SK-N-SH (cell line): ENCODE measurements around the gene IRGC. TPM values are rescaled to one million over a fixed set of nuclear protein-coding genes. Genes with fewer than 3 reads are reported as not detected.

Experiments
- CTCF ChIA-PET: fragments of 300-600, 350-600 bp; formaldehyde crosslinking; extraction: SDS; loops from one replicate; lab custom pipeline; 2021; lab: Yijun Ruan, JAX
- POLR2A ChIA-PET: fragments of 350-600 bp; sonication (Branson Sonifier 250); formaldehyde crosslinking; extraction: SDS; loops from one replicate; lab custom pipeline; 2020; ENCODE audit warnings: antibody characterized with exemption, inconsistent platforms; lab: Yijun Ruan, JAX
- DNase-seq: peaks from one replicate; pipeline ENCODE4 v3.0.0; 2012
- H2AFZ ChIP-seq: fragments of 200-600 bp; sonication (generic); 2 replicates; pipeline ENCODE4 v1.8.1; 2016; ENCODE audit warnings: antibody characterized with exemption, mild to moderate bottlenecking, low read depth
- H3F3A ChIP-seq: fragments of 200-600 bp; sonication (generic); replicated peaks from 2 replicates; pipeline ENCODE3; 2016; ENCODE audit warnings: antibody characterized with exemption, mild to moderate bottlenecking; ENCODE audit not compliant: insufficient read depth
- H3K27ac ChIP-seq, 2 experiments: fragments of 200-500 bp in 1 of 2; fragments of 200-600 bp in 1 of 2; sonication (Bioruptor generic) in 1 of 2; sonication (generic), shearing (Covaris generic) in 1 of 2; 2 replicates each; pipeline versions ENCODE4 v1.5.1 to v1.6.1; 2014 to 2016; ENCODE audit warnings: low read depth in 2 of 2, inconsistent platforms in 1 of 2, low read length in 1 of 2, mild to moderate bottlenecking in 1 of 2, mixed read lengths in 1 of 2
- H3K27me3 ChIP-seq: fragments of 200-600 bp; sonication (generic), shearing (Covaris generic); 2 replicates; pipeline ENCODE4 v1.6.1; 2016; ENCODE audit warnings: mixed run types; ENCODE audit not compliant: insufficient read depth
- H3K36me3 ChIP-seq, 2 experiments: fragments of 200-500 bp in 1 of 2; fragments of 200-600 bp in 1 of 2; sonication (Bioruptor generic) in 1 of 2; sonication (generic) in 1 of 2; replicated peaks in 1 of 2; 2 replicates each; pipeline versions ENCODE3 to v1.5.1; 2014 to 2016; ENCODE audit warnings: low read length in 1 of 2, mild to moderate bottlenecking in 1 of 2; ENCODE audit not compliant: insufficient read depth in 2 of 2, control insufficient read depth in 1 of 2
- H3K4me1 ChIP-seq, 2 experiments: fragments of 200-500 bp in 1 of 2; fragments of 200-600 bp in 1 of 2; sonication (Bioruptor generic) in 1 of 2; sonication (generic), shearing (Covaris generic) in 1 of 2; 2 replicates each; pipeline versions ENCODE4 v1.5.1 to v1.6.1; 2014 to 2016; ENCODE audit warnings: low read depth in 1 of 2, low read length in 1 of 2, mixed run types in 1 of 2; ENCODE audit not compliant: insufficient read depth in 2 of 2, control insufficient read depth in 1 of 2
- H3K4me2 ChIP-seq: fragments of 200-600 bp; sonication (generic), shearing (Covaris generic); 2 replicates; pipeline ENCODE4 v1.6.1; 2017; ENCODE audit warnings: mixed run types
- H3K4me3 ChIP-seq, 2 experiments: fragments of 200-500 bp in 1 of 2; fragments of 200-600 bp in 1 of 2; sonication (Bioruptor generic) in 1 of 2; sonication (generic), shearing (Covaris generic) in 1 of 2; 2 replicates each; pipeline versions ENCODE4 v1.5.1 to v1.8.1; 2014 to 2016; ENCODE audit warnings: low read depth in 2 of 2, inconsistent platforms in 1 of 2, low read length in 1 of 2, mild to moderate bottlenecking in 1 of 2, mixed read lengths in 1 of 2, moderate library complexity in 1 of 2
- H3K79me2 ChIP-seq: fragments of 200-600 bp; sonication (generic); 2 replicates; pipeline ENCODE4 v1.8.1; 2017; ENCODE audit warnings: mild to moderate bottlenecking; ENCODE audit not compliant: insufficient read depth
- H3K9ac ChIP-seq: fragments of 200-600 bp; sonication (generic); 2 replicates; pipeline ENCODE4 v1.6.1; 2017; ENCODE audit warnings: mixed run types
- H3K9me2 ChIP-seq: fragments of 200-600 bp; sonication (generic); 2 replicates; pipeline ENCODE4 v1.6.1; 2017; ENCODE audit warnings: mixed run types
- H3K9me3 ChIP-seq: fragments of 200-600 bp; sonication (generic); 2 replicates; pipeline ENCODE4 v1.6.1; 2017; ENCODE audit warnings: mixed run types, mild to moderate bottlenecking, moderate library complexity
- H4K20me1 ChIP-seq: fragments of 200-600 bp; sonication (generic); 2 replicates; pipeline ENCODE4 v1.6.1; 2017; ENCODE audit warnings: mild to moderate bottlenecking, mixed run types; ENCODE audit not compliant: insufficient read depth
- ELF1 ChIP-seq: IDR thresholded peaks from 2 replicates; pipeline ENCODE4 v1.4.0; 2012
- EZH2phosphoT487 ChIP-seq: fragments of 200-600 bp; sonication (generic); IDR thresholded peaks from 2 replicates; pipeline ENCODE4 v1.6.1; 2017; ENCODE audit warnings: low read depth, mixed run types, mild to moderate bottlenecking, antibody characterized with exemption, moderate library complexity, borderline replicate concordance
- GABPA ChIP-seq: IDR thresholded peaks from 2 replicates; pipeline ENCODE4 v1.4.0; 2012; ENCODE audit warnings: low read depth, mild to moderate bottlenecking
- JUND ChIP-seq: IDR thresholded peaks from 2 replicates; pipeline ENCODE4 v1.4.0; 2012
- NRF1 ChIP-seq: IDR thresholded peaks from 2 replicates; pipeline ENCODE4 v1.6.1; 2012; ENCODE audit warnings: low read depth, mild to moderate bottlenecking, low read length
- SIN3A ChIP-seq: IDR thresholded peaks from 2 replicates; pipeline ENCODE4 v1.6.1; 2012; ENCODE audit warnings: low read depth, mild to moderate bottlenecking, low read length, moderate library complexity, borderline replicate concordance
- TEAD4 ChIP-seq: IDR thresholded peaks from 2 replicates; pipeline ENCODE4 v1.4.0; 2012; ENCODE audit warnings: mild to moderate bottlenecking, borderline replicate concordance; ENCODE audit not compliant: insufficient read depth
- YY1 ChIP-seq: IDR thresholded peaks from 2 replicates; pipeline ENCODE4 v1.4.0; 2012; ENCODE audit warnings: low read depth, mild to moderate bottlenecking
- WGBS: methylation state at CpG from one replicate; pipeline ENCODE4 v1.1.6; 2017; ENCODE audit warnings: low lambda C conversion rate; 5-methylcytosine and 5-hydroxymethylcytosine counted together
- polyA plus RNA-seq, 3 experiments: library from polyadenylated mRNA; depleted of rRNA; stranded (reverse); fragments of >200 nt; gene quantifications; 2 replicates each; pipeline ENCODE4 v1.2.3, GENCODE V29; 2012
- TF ChIP-seq, protein P1 (sequence below): IDR thresholded peaks from 2 replicates; pipeline ENCODE4 v1.4.0; 2012; ENCODE audit warnings: low read depth, borderline replicate concordance
- TF ChIP-seq, protein P2 (sequence below): fragments of 200-600 bp; sonication (generic); IDR thresholded peaks from 2 replicates; pipeline ENCODE4 v1.6.1; 2017; ENCODE audit warnings: antibody characterized with exemption, mild to moderate bottlenecking, moderate library complexity
- TF ChIP-seq, protein P3 (sequence below): fragments of 150-350 bp; IDR thresholded peaks from 2 replicates; pipeline ENCODE4 v1.6.1; 2017; ENCODE audit warnings: antibody characterized with exemption, low read length, low read depth, borderline replicate concordance
- TF ChIP-seq, protein P4 (sequence below): fragments of 150-350 bp; IDR thresholded peaks from 2 replicates; pipeline ENCODE4 v1.6.1; 2016; ENCODE audit warnings: mild to moderate bottlenecking, low read depth, low read length

IRGC gene
- polyA plus RNA-seq, 1 of the 3 experiments (the other 2 are of a cell fraction) = not detected

DNA sequence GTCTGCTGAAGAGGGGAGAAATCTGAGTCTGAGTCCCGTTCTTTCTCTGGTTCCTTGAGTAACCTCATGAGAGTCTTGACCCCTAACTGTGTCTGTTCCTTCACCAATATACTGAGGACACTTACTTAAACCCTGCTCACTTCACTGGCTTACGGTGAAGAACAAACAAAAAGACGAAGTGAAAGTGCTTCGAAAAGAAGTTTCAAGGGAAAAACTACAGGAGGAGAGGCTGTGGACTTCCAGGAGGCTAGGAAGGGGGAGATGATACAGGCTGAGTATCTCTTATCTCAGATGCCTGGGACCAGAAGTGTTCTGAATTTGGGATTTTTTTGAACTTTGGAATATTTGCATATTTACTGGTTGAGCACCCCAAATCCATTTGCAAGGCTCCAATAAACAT, 32.8 kb downstream of the IRGC start (continued):
- TF ChIP-seq, protein P1, sequence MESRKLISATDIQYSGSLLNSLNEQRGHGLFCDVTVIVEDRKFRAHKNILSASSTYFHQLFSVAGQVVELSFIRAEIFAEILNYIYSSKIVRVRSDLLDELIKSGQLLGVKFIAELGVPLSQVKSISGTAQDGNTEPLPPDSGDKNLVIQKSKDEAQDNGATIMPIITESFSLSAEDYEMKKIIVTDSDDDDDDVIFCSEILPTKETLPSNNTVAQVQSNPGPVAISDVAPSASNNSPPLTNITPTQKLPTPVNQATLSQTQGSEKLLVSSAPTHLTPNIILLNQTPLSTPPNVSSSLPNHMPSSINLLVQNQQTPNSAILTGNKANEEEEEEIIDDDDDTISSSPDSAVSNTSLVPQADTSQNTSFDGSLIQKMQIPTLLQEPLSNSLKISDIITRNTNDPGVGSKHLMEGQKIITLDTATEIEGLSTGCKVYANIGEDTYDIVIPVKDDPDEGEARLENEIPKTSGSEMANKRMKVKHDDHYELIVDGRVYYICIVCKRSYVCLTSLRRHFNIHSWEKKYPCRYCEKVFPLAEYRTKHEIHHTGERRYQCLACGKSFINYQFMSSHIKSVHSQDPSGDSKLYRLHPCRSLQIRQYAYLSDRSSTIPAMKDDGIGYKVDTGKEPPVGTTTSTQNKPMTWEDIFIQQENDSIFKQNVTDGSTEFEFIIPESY = no peak
- TF ChIP-seq SIN3A (no peak), EZH2phosphoT487 (no peak), JUND (no peak), NRF1 (no peak)
- TF ChIP-seq, protein P2, sequence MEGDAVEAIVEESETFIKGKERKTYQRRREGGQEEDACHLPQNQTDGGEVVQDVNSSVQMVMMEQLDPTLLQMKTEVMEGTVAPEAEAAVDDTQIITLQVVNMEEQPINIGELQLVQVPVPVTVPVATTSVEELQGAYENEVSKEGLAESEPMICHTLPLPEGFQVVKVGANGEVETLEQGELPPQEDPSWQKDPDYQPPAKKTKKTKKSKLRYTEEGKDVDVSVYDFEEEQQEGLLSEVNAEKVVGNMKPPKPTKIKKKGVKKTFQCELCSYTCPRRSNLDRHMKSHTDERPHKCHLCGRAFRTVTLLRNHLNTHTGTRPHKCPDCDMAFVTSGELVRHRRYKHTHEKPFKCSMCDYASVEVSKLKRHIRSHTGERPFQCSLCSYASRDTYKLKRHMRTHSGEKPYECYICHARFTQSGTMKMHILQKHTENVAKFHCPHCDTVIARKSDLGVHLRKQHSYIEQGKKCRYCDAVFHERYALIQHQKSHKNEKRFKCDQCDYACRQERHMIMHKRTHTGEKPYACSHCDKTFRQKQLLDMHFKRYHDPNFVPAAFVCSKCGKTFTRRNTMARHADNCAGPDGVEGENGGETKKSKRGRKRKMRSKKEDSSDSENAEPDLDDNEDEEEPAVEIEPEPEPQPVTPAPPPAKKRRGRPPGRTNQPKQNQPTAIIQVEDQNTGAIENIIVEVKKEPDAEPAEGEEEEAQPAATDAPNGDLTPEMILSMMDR = no peak

DNA sequence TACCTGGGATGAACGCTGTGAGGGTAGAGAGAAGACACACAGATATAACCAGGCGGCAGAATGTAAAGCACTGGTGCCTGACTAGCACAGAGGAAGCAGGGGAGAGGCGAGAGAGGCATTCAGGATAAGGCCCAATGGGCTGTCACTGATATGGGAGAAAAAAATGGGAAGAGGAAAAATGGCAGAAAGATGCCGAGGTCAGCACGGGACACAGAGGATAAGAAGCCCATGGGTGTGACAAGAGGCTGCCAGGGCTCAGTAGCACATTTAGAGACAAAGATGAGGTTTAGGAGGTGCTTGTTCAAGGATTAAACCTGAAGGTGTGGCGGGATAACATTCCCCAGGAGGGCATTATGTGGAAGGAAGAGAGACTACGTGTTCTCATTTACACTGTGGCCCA, 33.3 kb downstream of the IRGC start:
- TF ChIP-seq, protein P3, sequence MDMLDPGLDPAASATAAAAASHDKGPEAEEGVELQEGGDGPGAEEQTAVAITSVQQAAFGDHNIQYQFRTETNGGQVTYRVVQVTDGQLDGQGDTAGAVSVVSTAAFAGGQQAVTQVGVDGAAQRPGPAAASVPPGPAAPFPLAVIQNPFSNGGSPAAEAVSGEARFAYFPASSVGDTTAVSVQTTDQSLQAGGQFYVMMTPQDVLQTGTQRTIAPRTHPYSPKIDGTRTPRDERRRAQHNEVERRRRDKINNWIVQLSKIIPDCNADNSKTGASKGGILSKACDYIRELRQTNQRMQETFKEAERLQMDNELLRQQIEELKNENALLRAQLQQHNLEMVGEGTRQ = no peak
- TF ChIP-seq GABPA (no peak), TEAD4 (no peak), EZH2phosphoT487 (no peak), ELF1 (no peak), YY1 (no peak)
- TF ChIP-seq, protein P2 = no peak
- TF ChIP-seq, protein P4, sequence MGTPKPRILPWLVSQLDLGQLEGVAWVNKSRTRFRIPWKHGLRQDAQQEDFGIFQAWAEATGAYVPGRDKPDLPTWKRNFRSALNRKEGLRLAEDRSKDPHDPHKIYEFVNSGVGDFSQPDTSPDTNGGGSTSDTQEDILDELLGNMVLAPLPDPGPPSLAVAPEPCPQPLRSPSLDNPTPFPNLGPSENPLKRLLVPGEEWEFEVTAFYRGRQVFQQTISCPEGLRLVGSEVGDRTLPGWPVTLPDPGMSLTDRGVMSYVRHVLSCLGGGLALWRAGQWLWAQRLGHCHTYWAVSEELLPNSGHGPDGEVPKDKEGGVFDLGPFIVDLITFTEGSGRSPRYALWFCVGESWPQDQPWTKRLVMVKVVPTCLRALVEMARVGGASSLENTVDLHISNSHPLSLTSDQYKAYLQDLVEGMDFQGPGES = no peak
- peaks cover 32% of the 10 kb centered on the region for H3F3A ChIP-seq
- H3K36me3 ChIP-seq = peaks cover 60 to 63% of the 10 kb centered on the region in 2 experiments
- no peaks in the 10 kb centered on the region for H3K9me3 ChIP-seq
- H3K9me2 ChIP-seq = no peaks in the 10 kb centered on the region
- H3K4me3 ChIP-seq = no peak overlapping the region
- peaks cover 7 to 17% of the 10 kb centered on the region in 2 experiments; a peak in 2 of 4 replicates for H3K4me1 ChIP-seq
- no peak overlapping the region for H2AFZ ChIP-seq
- CTCF ChIA-PET = interaction anchor here (0.9 to 1.5 kb wide), 3 partner anchors 12 to 60 kb away, joined by 3 to 4 read pairs (median 3); no protein-coding TSS in a partner anchor
- DNase-seq = no peak
- 92% methylated on average over 7 of the region's 7 CpGs for WGBS
- no peaks in the 10 kb centered on the region for H3K27me3 ChIP-seq
- H4K20me1 ChIP-seq = peaks cover 13% of the 10 kb centered on the region
- POLR2A ChIA-PET = no interaction called here
- peaks cover 54% of the 10 kb centered on the region for H3K79me2 ChIP-seq
- H3K4me2 ChIP-seq = no peak overlapping the region
- no peak overlapping the region for H3K27ac ChIP-seq
- H3K9ac ChIP-seq = no peak overlapping the region
